Measurements from ENCODE around the gene BCAT1.

Gene BCAT1

GRCh38 chr12:24797901-24798300 lies 151.0 kb downstream of the BCAT1 start:
- no peaks in the 10 kb centered on the region for H3K27me3 ChIP-seq (ENCODE audit: control insufficient read depth, low read length)
- no peaks in the 10 kb centered on the region for H3F3A ChIP-seq (ENCODE audit: control insufficient read depth, insufficient read depth)
- H3K4me2 ChIP-seq (ENCODE audit: low read length): peak overlapping the region; percentile 50
- H4K20me1 ChIP-seq (ENCODE audit: control insufficient read depth, insufficient read depth, low read depth, low read length): no peaks in the 10 kb centered on the region
- peaks cover 6% of the 10 kb centered on the region; the same call in 1 of the 2 replicates for H3K9me3 ChIP-seq (ENCODE audit: control insufficient read depth, insufficient read depth, low read length)
- H3K27ac ChIP-seq (ENCODE audit: low read depth, low read length): peak overlapping the region; percentile 29
- H3K4me3 ChIP-seq (ENCODE audit: low read length): peak overlapping the region; percentile 27
- H3K79me2 ChIP-seq (ENCODE audit: control insufficient read depth, low read length): no peaks in the 10 kb centered on the region
- peaks cover 20% of the 10 kb centered on the region for H3K4me1 ChIP-seq (ENCODE audit: control insufficient read depth, low read length)
- no peaks in the 10 kb centered on the region for H3K9me2 ChIP-seq (replicated peaks; ENCODE audit: control insufficient read depth, low read length)
- H3K36me3 ChIP-seq (ENCODE audit: control insufficient read depth, low read length): no peaks in the 10 kb centered on the region
- TF ChIP-seq CTCF (IDR thresholded peaks at IDR 0.05; ENCODE audit: low read depth, low read length, poor library complexity, severe bottlenecking) (no peak), EZH2phosphoT487 (IDR thresholded peaks at IDR 0.05; ENCODE audit: borderline replicate concordance, low read length) (no peak)

GRCh38 chr12:24796876-24797275 lies 152.0 kb downstream of the BCAT1 start:
- Histone ChIP-seq H3K9me2 (replicated peaks; ENCODE audit: control insufficient read depth, low read length) (no peaks in the 10 kb centered on the region), H3F3A (ENCODE audit: control insufficient read depth, insufficient read depth) (no peaks in the 10 kb centered on the region), H3K4me1 (ENCODE audit: control insufficient read depth, low read length) (peaks cover 20% of the 10 kb centered on the region), H3K79me2 (ENCODE audit: control insufficient read depth, low read length) (no peaks in the 10 kb centered on the region), H4K20me1 (ENCODE audit: control insufficient read depth, insufficient read depth, low read depth, low read length) (no peaks in the 10 kb centered on the region), H3K9me3 (ENCODE audit: control insufficient read depth, insufficient read depth, low read length) (no peaks in the 10 kb centered on the region), H3K27me3 (ENCODE audit: control insufficient read depth, low read length) (no peaks in the 10 kb centered on the region), H3K36me3 (ENCODE audit: control insufficient read depth, low read length) (no peaks in the 10 kb centered on the region), H3K27ac (ENCODE audit: low read depth, low read length) (no peak overlapping the region), H3K4me3 (ENCODE audit: low read length) (no peak overlapping the region), H3K4me2 (ENCODE audit: low read length) (no peak overlapping the region)
- TF ChIP-seq EZH2phosphoT487 (IDR thresholded peaks at IDR 0.05; ENCODE audit: borderline replicate concordance, low read length): no peak
- no peak for TF ChIP-seq CTCF (IDR thresholded peaks at IDR 0.05; ENCODE audit: low read depth, low read length, poor library complexity, severe bottlenecking)

DNA sequence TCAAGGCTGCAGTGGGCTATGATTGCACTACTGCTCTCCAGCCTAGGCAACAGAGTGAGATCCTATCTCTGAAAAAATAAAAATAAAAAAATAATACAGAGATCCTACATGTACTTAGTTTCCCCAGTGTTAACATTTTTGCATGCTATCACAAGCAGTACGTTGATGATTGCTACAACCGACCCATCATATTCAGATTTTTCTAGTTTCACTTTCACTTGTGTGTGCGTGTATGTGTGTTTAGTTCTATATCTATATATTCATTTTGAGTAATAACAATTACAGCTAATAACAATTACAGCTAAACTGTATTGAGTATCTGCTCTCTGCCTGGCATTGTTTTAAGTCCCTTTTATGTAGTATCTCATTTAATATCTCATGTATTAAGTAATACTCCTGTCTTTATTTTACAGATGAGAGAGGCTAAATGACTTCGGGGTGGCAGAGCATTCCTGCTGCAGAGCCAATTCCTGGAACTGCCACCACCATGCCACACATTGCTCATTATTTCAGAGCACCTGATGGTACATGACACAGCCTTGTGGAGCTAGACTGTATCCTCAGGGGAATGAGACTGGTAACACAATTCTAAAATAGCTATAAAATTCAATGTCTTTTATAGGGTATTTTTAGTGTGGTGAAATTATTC lies 153.1 kb downstream of the BCAT1 start:
- H3K9me2 ChIP-seq (replicated peaks; ENCODE audit: control insufficient read depth, low read length): no peaks in the 10 kb centered on the region
- H3K9me3 ChIP-seq (ENCODE audit: control insufficient read depth, insufficient read depth, low read length): no peaks in the 10 kb centered on the region
- H3K4me1 ChIP-seq (ENCODE audit: control insufficient read depth, low read length): peaks cover 20% of the 10 kb centered on the region
- no peaks in the 10 kb centered on the region for H3F3A ChIP-seq (ENCODE audit: control insufficient read depth, insufficient read depth)
- H3K27ac ChIP-seq (ENCODE audit: low read depth, low read length): no peak overlapping the region
- peak overlapping the region; percentile 42 for H3K4me3 ChIP-seq (ENCODE audit: low read length)
- H3K36me3 ChIP-seq (ENCODE audit: control insufficient read depth, low read length): no peaks in the 10 kb centered on the region
- peak overlapping the region; percentile 55 for H3K4me2 ChIP-seq (ENCODE audit: low read length)
- H3K27me3 ChIP-seq (ENCODE audit: control insufficient read depth, low read length): no peaks in the 10 kb centered on the region
- TF ChIP-seq EZH2phosphoT487 (IDR thresholded peaks at IDR 0.05; ENCODE audit: borderline replicate concordance, low read length) (no peak), CTCF (IDR thresholded peaks at IDR 0.05; ENCODE audit: low read depth, low read length, poor library complexity, severe bottlenecking) (no peak)
- no peaks in the 10 kb centered on the region for H3K79me2 ChIP-seq (ENCODE audit: control insufficient read depth, low read length)
- H4K20me1 ChIP-seq (ENCODE audit: control insufficient read depth, insufficient read depth, low read depth, low read length): no peaks in the 10 kb centered on the region

Measured in DOHH2 (cell line).